Mammary epithelial cell (primary cell): ENCODE results near the gene PIAS3.

ENCODE experiments used
- EZH2 ChIP-seq: IDR thresholded peaks from 2 replicates; pipeline ENCODE4 v1.6.1; 2012; ENCODE audit warnings: low read length, inconsistent platforms, borderline replicate concordance
- TF ChIP-seq, protein P1 (sequence below), 2 donors: IDR thresholded peaks in 1 of 2; conservative IDR thresholded peaks in 1 of 2; 2 replicates each; pipeline ENCODE4 v1.5.1; 2011 to 2012; ENCODE audit warnings: inconsistent platforms in 2 of 2, low read length in 2 of 2, mild to moderate bottlenecking in 2 of 2, control low read depth in 1 of 2, low read depth in 1 of 2; ENCODE audit not compliant: insufficient read depth in 1 of 2; ENCODE audit errors: extremely low read depth in 1 of 2

GRCh38 chr1:145824499-145824842 is 34.4 kb downstream of the PIAS3 start:
- TF ChIP-seq, protein P1, sequence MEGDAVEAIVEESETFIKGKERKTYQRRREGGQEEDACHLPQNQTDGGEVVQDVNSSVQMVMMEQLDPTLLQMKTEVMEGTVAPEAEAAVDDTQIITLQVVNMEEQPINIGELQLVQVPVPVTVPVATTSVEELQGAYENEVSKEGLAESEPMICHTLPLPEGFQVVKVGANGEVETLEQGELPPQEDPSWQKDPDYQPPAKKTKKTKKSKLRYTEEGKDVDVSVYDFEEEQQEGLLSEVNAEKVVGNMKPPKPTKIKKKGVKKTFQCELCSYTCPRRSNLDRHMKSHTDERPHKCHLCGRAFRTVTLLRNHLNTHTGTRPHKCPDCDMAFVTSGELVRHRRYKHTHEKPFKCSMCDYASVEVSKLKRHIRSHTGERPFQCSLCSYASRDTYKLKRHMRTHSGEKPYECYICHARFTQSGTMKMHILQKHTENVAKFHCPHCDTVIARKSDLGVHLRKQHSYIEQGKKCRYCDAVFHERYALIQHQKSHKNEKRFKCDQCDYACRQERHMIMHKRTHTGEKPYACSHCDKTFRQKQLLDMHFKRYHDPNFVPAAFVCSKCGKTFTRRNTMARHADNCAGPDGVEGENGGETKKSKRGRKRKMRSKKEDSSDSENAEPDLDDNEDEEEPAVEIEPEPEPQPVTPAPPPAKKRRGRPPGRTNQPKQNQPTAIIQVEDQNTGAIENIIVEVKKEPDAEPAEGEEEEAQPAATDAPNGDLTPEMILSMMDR (conservative IDR thresholded peaks at IDR 0.05 in 1 of 2, IDR thresholded peaks at IDR 0.05 in 1 of 2; ENCODE audit: extremely low read depth in 1 of 2, insufficient read depth in 1 of 2, low read depth in 1 of 2, low read length in 2 of 2), result no peak
- no peak for TF ChIP-seq EZH2
